CD4-positive, alpha-beta T cell treated with Interleukin-4 for 1 hour (primary cell): Measurements from ENCODE around the gene TNC.

Source experiments
- DNase-seq, 2 donors: peaks; one replicate each; pipeline ENCODE4 v3.0.0-alpha.2; 2020 to 2022

The TNC gene

DNA sequence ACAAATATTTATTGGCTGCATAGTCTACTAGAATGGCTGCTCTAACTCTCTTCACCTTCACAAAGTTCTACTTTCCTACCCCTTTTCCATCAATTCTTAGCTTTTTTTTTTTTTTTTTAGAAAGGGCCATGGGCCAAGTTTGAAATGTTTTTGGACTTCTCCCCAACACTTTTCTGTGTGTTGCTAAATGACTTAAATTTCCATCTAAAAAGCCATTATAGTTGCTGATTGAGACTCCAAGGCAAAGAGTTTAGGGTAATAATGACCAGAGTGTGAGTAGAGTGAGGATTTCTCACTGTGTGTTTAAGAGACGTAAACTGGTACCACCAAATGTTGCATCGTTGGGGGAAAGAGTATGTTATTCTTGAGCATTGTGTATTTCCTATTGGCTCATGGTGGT is 24.4 kb downstream of the TNC start:
- DNase-seq = no peak

DNA sequence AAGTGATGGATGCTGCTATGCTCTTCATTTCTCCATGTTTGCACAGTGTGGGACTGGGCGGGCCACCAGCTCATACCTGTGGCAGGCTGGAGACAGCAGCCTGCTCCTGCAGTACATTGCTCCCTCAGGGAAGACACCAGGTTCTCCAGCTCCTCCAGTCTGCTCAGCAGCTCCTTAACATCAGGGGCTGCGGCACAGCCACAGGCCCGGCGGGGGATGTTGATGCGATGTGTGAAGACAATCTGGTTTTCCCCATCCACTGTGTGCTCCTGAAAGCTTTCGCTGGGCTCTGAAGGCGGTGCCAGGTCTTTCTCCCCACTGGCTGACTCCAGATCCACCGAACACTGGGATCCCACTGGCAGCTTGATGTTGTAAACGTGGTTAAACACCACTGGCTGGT is 27.5 kb downstream of the TNC start:
- DNase-seq = no peak

DNA sequence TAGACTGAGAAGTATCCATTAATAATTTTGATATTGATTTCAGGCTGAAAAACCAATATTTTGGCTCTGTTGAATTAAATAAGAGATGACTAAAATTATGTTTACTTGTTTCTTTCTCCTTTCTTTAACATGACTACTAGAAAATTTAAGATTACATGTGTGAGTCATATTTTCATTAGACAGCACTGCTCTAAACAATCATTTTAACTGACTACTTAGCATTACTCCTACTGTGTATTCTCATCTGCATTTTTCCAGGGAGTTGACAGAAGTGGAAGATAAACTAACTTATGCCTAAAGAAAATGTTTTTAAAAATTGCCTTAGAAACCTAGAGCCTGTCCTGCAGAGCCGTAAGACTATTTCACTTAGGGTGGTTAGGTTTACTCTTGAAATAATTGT is 29.1 kb downstream of the TNC start:
- no peak for DNase-seq

DNA sequence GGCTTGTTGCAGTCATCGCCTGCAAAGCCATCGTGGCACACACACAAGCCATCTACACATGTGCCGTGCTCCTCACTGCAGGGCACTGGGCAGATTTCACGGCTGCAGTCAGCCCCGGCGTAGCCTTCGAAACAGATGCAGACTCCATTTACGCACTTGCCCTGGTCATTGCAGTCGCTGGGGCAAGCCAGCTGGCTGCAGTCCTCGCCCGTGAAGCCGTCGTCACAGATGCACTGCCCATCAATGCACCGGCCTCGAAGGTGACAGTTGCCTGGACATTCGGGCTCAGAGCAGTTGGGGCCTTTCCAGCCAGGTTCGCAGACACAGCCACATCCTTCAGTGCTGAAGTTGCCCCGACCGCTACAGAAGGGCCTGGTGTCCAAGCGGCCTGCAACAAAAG is 31.1 kb downstream of the TNC start:
- DNase-seq = no peak

DNA sequence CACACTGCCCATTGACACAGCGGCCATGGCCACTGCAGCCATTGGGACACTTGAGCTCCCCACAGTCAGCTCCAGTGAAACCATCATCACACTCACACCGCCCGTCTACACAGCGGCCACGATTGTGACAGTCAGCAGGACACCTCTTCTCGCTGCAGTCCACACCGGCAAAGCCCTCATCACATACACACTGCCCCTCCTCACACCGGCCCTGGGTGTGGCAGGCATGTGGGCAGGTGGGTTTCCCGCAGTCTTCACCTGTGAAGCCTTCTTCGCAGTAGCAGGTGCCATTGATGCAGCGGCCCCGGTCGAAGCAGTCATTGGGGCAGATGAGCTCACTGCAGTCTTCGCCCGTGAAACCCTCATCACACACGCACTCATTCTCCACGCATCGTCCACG is 31.5 kb downstream of the TNC start:
- DNase-seq = no peak

DNA sequence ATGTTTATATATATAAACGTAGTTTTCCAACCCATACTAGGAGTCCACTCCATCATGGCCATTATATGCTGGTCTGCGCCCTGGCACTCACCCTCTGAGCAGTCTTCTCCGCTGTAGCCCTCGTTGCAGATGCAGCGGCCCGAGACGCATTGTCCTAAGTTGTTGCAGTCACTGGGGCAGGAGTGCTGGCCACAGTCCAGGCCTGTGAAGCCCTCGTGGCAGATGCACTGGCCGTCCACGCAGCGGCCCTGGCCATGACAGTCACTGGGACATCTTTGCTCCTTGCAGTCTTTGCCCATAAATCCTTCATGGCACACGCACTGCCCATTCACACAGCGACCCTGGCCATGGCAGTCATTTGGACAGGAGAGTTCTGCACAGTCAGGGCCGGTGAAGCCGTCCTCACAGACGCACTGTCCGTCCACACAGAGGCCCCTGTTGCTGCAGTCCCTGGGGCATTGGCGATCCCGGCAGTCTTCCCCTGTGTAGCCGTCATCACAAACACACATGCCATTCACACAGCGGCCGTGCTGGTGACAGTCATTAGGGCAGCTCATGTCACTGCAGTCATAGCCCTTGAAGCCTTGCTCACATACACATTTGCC is 32.1 kb downstream of the TNC start:
- DNase-seq = no peak

DNA sequence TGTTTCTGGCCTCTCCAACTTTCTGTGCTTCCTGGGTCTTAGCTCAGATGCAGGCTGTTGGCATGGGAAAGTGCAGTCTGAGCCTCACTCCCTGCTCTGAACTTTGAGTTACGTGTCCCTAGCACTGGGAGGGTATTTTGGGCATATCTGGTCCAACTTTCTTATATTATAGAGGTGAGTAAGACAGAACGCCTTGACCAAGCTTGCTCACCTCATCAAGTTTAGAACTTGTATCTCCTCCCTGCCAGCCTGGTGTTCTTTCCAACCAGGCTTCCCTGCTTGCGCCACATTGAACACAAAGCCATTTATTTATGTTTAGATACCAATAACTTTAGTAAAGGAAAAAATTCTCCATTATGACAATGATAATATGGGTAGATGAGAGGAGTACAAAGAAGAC is 33.2 kb downstream of the TNC start:
- no peak for DNase-seq

DNA sequence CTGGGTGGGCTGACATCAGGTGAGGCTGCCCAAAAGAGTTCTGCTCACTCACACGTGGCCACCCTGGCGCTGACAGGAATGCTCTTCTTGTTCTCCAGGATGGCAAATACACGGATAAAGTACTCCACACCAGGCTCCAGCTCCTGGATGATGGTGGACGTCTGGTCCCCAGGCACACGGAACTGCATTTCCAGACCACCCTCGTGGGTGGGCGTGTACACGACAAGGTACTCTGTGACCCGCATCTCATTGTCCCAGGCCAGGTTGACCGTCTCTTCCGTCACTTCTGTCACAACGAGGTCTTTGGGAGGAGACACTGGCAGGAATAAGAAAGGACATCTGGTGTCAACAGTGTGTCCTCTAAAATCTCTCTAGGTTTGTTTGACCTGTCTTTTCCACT is 33.8 kb downstream of the TNC start:
- no peak for DNase-seq

DNA sequence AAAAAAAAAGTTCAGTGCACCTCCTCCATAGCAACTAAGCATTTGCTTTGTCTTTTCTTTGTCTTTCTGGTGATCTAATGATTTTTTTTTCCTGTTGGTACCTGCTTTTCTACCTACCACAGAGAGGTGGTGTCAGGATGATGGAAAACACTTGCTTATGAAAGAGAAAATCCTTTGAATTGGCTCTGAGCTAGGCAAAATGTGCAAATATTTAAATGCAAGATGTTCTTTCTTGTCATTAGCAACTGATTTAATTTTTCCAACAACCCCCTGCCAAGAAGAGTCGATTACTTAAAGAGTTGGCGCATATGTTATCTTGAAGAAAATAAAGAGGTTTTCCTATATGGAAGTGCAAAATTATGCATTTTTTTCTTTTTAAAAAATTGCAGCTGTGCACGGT is 37.7 kb downstream of the TNC start:
- no peak for DNase-seq

DNA sequence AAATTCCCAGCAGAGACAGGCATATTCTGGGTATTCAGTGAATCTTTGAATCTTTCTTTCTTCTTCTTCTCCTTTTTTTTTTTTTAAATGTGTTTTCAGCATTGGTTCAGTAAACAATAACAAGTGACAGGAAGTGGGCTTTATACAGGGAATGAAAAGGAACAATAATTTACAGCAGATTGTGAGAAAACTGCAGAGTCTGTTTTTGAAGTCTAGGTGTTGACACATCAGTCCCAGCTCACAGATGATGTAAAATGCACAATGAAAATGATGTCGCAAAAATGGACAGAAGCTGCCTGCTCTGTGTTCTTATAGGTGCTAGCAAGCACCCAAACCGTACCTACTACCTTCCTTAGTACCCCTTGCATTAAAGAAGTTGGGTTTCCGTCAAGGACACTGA is 38.8 kb downstream of the TNC start:
- no peak for DNase-seq

DNA sequence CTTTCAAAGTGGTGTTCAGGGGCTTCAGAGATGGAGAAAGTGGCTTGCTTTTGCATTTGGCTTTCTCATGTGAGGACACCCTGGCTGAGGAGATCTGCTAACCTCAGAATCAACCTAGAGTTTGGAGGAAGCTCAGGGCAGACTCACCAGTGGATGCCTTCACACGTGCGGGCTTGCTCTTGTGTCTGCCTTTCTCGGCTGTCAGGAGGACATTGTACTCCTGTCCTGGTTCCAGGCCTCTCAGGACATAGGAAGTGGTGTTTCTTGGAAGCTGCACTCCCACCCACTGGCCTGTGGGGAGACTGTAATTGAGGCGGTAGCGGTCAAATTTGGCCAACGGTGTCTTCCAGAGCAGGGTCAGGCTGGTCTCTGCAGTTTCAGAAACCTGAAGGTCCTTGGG is 44.5 kb downstream of the TNC start:
- DNase-seq = no peak

DNA sequence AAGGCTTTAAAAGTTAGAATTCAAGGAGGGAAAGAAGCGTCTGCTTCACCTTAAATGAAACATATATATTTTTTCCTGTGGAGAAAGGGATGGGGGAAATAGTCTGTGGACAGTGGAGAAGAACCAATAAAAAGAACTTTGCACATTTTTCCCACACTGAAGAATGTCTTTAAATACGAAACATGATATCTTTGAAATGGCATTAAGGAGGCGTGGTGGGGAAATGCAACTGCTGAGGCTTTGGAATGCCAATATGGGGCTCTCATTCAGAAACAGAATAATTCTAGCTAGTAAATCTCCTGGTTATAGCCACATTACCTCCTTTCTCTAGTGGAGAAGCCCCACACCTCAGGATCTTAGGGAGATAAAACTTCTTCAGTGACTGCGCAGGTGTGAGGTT is 46.8 kb downstream of the TNC start:
- DNase-seq = no peak

DNA sequence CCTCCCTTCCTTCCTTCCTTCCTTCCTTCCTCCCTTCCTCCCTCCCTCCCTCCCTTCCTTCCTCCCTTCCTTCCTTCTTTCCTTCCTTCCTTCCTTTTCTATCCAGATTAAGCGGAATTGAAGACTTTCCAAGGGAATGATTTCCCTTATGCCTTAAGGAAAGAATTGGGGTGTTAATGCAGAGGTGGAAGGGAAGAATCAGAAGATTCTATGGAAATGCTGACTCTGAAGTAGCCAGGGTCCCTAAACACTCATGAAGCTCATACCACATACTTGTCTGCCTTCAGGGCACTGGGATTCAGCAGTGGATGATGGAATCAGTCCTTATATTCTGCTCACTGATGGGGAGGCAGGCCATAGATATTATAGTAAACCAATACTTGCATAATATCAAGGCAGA is 48.2 kb downstream of the TNC start:
- DNase-seq = no peak

DNA sequence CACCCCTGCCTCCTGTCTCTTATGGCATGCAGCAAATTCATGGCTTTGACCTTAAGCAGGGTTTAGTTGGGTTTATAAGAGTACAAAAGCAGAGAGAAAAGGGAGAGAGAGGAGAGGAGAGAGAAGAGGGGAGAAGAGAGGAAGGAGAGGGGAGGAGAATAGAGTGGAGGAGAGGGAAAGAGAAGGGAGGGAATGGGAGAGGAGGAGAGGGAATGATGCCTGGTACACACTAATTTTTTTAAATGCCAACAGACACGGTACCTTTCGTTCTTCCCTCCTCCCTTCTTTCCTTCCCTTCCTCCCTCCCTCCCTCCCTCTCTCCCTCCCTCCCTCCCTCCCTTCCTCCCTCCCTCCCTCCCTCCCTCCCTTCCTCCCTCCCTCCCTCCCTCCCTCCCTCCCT is 48.7 kb downstream of the TNC start:
- no peak for DNase-seq

DNA sequence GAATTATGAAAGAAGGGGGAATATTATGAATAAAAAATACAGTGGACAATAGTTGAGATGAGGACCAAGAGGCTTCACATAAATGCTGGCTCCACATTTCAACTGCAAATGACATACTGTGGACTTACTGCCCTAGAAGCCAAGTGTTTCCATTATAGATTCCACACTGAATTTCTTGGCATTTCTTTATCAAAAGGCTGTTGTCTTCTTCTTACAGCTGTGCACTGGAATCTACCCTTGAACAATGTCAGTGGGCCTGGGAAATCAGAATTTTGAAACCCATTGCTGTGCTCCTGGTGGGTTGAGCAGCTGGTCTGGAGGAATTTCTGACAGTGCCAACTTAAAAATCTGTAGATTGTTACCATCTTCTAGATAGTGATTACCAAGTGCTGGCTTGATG is 49.9 kb downstream of the TNC start:
- DNase-seq = no peak

DNA sequence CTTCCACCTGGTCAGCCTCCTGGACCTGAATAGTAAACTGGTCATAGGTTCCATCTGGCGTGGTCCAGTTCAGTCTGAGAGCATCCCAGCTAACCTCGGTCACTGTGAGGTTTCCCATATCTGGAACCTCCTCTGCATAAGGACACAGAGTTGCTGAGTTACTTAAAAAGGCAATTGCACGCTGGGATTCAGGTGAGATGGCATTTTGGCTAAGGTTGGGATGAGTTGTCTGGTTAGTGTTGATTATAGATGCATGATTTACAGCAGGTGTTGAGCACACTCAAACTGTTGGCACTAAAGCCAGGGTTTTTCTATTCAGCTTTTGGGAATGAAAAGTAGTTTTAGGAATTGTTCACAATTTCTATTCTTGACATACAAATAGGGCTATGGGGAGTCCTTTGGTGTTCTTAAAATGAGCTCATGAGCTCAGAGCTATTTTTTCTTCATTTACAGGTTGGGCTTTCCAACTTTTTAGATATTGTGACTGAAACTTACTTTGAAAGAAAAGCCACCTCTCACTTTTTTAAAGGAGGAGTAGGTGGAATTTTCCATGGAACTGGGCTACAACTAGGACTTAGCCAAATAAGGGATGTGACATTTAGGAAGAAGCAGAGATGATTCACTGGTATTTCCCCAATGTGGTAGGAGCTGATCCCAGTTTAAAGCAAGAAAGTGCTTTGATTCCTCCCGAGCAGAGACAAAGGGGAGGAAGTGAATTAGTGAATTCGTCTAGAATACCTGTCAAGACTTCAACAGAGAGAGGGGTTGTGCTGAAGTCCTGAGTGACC is 54.7 kb downstream of the TNC start:
- no peak for DNase-seq

DNA sequence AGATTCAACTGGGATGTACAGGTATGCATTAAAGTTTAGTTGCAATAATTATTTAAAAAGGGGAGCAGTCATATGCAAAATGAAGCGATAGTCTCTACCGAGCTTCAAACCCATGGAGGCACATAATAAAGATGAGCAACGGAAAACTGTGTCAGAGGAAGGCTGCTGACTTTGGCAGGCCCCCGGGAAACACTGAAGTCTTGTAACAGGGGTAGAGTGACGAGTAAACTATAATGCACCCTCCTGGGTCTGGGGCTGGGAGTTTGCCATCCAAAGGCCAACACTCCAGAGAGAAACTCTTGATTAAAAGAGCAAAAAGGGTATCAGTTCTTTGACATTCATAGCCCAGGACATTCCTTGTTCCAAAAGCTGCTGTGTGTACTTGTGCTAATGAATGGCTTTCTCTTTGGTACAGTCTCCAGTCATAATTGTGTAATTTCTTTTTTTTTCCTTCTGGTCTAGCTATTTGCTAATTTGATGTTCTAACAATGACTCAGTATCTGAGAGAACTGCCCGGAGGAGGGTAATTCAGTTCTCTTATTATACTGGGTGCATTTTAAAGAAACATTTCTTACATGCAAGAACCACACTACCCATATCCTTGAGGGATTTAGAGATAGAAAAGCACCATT is 59.2 kb downstream of the TNC start:
- no peak for DNase-seq

DNA sequence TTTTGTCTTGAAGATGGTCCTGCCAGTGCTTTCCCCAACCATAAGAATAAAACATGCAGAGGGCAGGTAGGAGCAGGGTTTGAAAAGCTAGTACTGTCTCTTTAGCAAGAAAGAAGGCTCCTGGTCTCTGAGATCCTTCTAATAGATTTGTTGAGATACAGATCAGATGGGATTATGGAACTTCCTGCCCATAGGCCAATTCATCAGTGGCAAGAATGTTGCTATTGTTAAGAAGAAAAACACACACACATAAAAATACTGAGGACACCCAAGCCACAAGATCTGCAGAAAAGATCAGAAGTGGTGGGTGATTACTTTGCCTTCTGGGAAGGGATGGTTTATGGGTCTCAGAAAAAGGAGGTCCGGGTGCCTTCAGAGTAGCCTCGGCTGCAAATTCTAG is 59.8 kb downstream of the TNC start:
- DNase-seq = no peak

DNA sequence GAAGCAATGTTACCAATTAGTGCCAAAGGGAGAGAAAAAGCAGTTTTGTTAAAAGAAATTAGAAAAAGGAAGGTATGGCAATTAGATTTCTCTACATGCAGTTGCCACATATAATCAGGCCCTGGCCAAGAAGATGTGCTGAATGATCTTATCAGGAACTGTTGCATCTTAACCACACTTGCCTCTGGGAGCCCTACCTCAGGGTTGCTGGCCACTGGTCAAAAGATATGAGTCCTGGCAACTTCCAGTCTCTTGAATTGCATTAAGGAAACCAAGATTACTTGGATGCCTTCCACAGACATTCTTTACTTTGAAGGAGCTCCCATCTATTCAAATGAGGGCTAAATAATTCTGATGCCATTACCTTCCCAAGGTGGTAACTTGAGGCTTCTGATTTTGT is 60.4 kb downstream of the TNC start:
- DNase-seq = no peak

DNA sequence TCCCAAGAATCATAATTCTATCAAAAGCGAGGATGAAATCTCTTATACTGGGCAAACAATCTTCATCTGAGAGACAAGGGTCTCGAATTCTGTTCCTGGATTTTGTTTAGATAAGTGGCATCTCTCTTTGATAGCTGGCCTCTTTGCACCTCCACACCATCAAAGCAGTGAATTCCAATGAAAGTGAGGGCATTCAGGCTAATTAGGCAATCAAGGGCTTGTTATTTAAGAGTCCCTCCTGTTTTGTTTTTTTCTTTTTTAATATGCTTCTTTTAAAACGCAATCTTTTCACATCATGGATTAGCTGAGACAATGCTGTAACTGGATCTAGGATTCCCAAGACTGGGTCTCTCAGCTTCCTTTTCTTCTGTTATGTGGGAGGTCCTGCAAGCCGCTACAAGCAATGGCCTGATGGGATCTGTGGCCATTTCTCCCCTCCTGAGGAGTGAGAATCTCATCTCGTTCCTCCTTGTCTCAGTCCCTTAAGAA is 67.9 kb downstream of the TNC start:
- DNase-seq = no peak

DNA sequence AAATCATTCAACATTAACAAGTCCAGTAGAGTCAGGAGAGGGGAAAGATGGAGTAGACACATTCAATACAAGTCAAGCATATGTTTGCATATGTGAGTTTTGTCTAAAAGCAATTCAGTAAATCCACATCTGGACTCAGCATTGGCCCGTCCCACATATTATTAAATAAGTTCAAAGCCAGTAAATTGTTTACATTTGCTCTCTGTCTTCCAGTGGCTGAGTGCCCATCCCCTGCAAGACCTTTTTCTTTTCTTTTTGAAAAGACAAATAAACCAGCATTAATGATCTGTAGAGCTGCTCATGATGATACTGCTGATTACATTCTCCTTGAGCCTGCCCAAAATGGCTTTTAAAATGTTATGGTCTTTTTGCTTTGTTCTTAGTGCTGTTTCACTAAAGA is 71.1 kb downstream of the TNC start:
- DNase-seq = no peak

DNA sequence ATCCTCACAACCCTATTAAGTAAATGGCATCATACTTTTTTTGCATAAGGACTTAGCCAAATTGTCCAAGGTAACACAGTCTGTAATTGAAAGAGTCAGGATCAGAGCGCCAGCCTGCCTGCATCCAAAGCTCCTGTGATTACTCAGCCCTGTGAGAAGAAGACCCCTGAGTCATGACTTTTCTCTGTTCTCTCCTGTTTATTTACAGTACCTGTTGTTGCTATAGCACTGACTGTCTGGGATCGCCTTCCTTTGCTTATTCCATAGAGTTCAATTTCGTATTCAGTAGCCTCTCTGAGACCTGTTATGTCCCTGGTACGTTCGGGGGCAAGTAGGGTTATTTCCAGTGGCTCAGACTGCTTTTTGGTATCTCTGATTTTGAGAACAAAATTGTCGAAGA is 71.8 kb downstream of the TNC start:
- DNase-seq = no peak

DNA sequence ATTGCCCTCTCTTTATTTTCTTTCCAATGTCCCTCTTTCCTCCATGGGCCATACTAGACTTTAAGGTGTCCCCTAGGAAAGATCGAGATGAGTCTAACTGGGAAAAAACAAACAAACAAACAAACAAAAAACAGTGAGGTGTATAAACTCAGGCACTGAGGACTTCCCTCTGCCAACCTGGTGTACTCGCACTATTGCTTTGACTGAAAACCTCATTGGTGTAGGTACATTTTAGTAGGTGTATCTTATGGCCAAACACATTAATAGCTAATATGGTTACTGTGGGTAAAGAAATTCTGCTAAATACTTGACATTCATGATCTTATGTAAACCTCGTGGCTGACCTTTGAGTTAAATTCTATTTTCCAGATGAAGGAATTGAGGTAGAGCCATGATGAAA is 74.3 kb downstream of the TNC start:
- no peak for DNase-seq

DNA sequence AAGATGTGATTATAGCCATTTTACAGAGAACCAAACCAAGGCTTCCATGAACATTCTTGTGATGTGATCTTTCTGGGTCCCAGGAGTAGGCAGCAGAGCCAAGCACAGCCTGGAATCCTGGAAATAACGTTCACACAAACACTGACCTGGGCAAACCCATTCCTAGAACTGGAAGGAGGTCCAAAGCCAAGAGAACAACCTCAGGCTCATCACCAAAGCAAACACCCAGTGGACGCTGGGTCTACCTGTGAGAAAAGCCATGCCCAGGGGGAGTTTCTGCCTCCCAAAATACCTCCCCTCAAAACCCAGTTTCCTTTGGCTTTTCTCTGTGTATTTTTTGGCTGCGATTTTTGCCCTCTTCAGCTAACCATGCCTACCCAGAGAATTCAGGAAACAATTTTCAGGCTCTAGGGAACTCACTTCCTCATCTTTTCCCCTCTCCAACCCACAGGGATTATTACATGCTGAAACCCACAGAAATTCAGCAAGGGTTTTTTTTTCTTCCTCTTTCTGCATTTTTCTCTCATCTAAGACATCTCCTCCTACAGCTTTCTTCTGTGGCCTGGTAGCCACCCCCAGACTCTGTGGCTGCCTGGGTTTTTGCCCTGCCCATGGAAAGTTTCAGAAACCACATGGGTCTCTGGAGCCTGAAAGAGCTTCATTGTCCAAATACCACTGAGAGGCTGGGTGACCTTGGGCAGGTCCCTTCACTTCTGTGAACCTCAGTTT is 75.0 kb downstream of the TNC start:
- DNase-seq = no peak
